Mesodermal cell (in vitro differentiated cells): ENCODE results near the gene CCDC183.
A peak's percentile ranks its signal among the peaks of the same experiment; 100 is the strongest.

Experiments
- H3K27ac ChIP-seq: 2 replicates; pipeline ENCODE4 v1.7.0; 2013; ENCODE audit warnings: mild to moderate bottlenecking, low read depth, low read length, moderate library complexity; ENCODE audit not compliant: severe bottlenecking
- H3K36me3 ChIP-seq: 2 replicates; pipeline ENCODE4 v1.7.1; 2013; ENCODE audit warnings: mild to moderate bottlenecking, low read length, moderate library complexity; ENCODE audit not compliant: control insufficient read depth, insufficient read depth
- H3K4me1 ChIP-seq: one replicate; pipeline ENCODE4 v1.7.1; 2013; ENCODE audit warnings: mild to moderate bottlenecking, low read length; ENCODE audit not compliant: insufficient read depth, control insufficient read depth, poor library complexity, severe bottlenecking
- H3K4me3 ChIP-seq: 2 replicates; pipeline ENCODE4 v1.7.0; 2013; ENCODE audit warnings: low read length, control low read depth, mild to moderate bottlenecking; ENCODE audit not compliant: insufficient read depth, poor library complexity, severe bottlenecking; ENCODE audit errors: extremely low read depth
- H3K9me3 ChIP-seq: 2 replicates; pipeline ENCODE4 v1.7.1; 2013; ENCODE audit warnings: mild to moderate bottlenecking, low read length, moderate library complexity; ENCODE audit not compliant: control insufficient read depth
- WGBS, 2 experiments: methylation state at CpG; one replicate each; pipeline ENCODE4 v1.1.5; 2013; ENCODE audit warnings: missing lambda C conversion rate in 2 of 2; ENCODE audit not compliant: insufficient coverage in 2 of 2; 5-methylcytosine and 5-hydroxymethylcytosine counted together

Gene CCDC183

GRCh38 chr9:136804509-136805206 lies 8.5 kb downstream of the CCDC183 start:
- 95% methylated on average over 20 of the region's 20 CpGs for WGBS, 2 experiments
- H3K9me3 ChIP-seq = no peaks in the 10 kb centered on the region
- no peak overlapping the region for H3K27ac ChIP-seq
- peaks cover 11% of the 10 kb centered on the region for H3K36me3 ChIP-seq
- H3K4me1 ChIP-seq = peaks cover 24% of the 10 kb centered on the region
- H3K4me3 ChIP-seq = no peak overlapping the region

GRCh38 chr9:136805207-136805740 lies 9.1 kb downstream of the CCDC183 start:
- Histone ChIP-seq H3K36me3 (peaks cover 18% of the 10 kb centered on the region), H3K9me3 (no peaks in the 10 kb centered on the region), H3K4me3 (no peak overlapping the region), H3K4me1 (peaks cover 30% of the 10 kb centered on the region), H3K27ac (no peak overlapping the region)
- WGBS, 2 experiments = 93 to 95% methylated on average over 11 to 12 of the region's 12 CpGs

GRCh38 chr9:136806067-136806466 lies 9.9 kb downstream of the CCDC183 start:
- Histone ChIP-seq H3K27ac (no peak overlapping the region), H3K4me1 (peaks cover 25% of the 10 kb centered on the region), H3K9me3 (no peaks in the 10 kb centered on the region), H3K36me3 (peaks cover 25% of the 10 kb centered on the region), H3K4me3 (no peak overlapping the region)
- WGBS, 2 experiments = 91 to 100% methylated on average over 4 to 7 of the region's 10 CpGs

- WGBS, 2 experiments = 88% methylated on average over 24 to 25 of the region's 25 CpGs
- H3K27ac ChIP-seq = no peak overlapping the region
- peaks cover 24% of the 10 kb centered on the region for H3K4me1 ChIP-seq
- no peaks in the 10 kb centered on the region for H3K9me3 ChIP-seq
- peak overlapping the region; percentile 57 for H3K4me3 ChIP-seq
- peaks cover 32% of the 10 kb centered on the region for H3K36me3 ChIP-seq
These were observed 10.6 kb downstream of the CCDC183 start for GRCh38 chr9:136806631-136807201.

GRCh38 chr9:136807281-136808074 lies 11.3 kb downstream of the CCDC183 start, which contains the start of gene RABL6:
RABL6 (plus strand) TSS chr9:136807948; CDS start chr9:136808197, 249 bp downstream.
- H3K4me3 ChIP-seq = peak within 1 kb of the TSS; percentile 84
- no peaks in the 10 kb centered on the region for H3K9me3 ChIP-seq
- H3K27ac ChIP-seq = peak within 1 kb of the TSS; percentile 66
- 1% methylated on average over 71 to 90 of the region's 96 CpGs for WGBS, 2 experiments
- peaks cover 37% of the 10 kb centered on the region for H3K36me3 ChIP-seq
- peaks cover 24% of the 10 kb centered on the region for H3K4me1 ChIP-seq

GRCh38 chr9:136808075-136808805 lies 12.1 kb downstream of the CCDC183 start:
- Histone ChIP-seq H3K4me1 (peaks cover 24% of the 10 kb centered on the region), H3K27ac (peak overlapping the region; percentile 64), H3K36me3 (peaks cover 43% of the 10 kb centered on the region), H3K9me3 (no peaks in the 10 kb centered on the region), H3K4me3 (peak overlapping the region; percentile 84)
- 0% methylated on average over 76 to 78 of the region's 93 CpGs for WGBS, 2 experiments

- Histone ChIP-seq H3K4me3 (peak overlapping the region; percentile 84), H3K9me3 (no peaks in the 10 kb centered on the region), H3K4me1 (peaks cover 24% of the 10 kb centered on the region), H3K36me3 (peaks cover 48% of the 10 kb centered on the region), H3K27ac (no peak overlapping the region)
- 10 to 14% methylated on average over 11 to 13 of the region's 14 CpGs for WGBS, 2 experiments
These were observed 12.6 kb downstream of the CCDC183 start for GRCh38 chr9:136808806-136809158.

- 96 to 97% methylated on average over 12 of the region's 13 CpGs for WGBS, 2 experiments
- Histone ChIP-seq H3K27ac (no peak overlapping the region), H3K4me1 (peaks cover 4% of the 10 kb centered on the region), H3K4me3 (no peak overlapping the region), H3K36me3 (peaks cover 81% of the 10 kb centered on the region), H3K9me3 (no peaks in the 10 kb centered on the region)
These were observed 18.7 kb downstream of the CCDC183 start for GRCh38 chr9:136814725-136815421.

- Histone ChIP-seq H3K4me3 (no peak overlapping the region), H3K36me3 (peaks cover 76% of the 10 kb centered on the region), H3K9me3 (no peaks in the 10 kb centered on the region), H3K27ac (no peak overlapping the region), H3K4me1 (no peaks in the 10 kb centered on the region)
- WGBS, 2 experiments = 0% methylated on average over 1 of the region's 1 CpG
These were observed 19.3 kb downstream of the CCDC183 start for GRCh38 chr9:136815422-136815782.
